ENCODE measurements around the gene COL23A1.

The COL23A1 gene

GRCh38 chr5:178490935-178491652 is 99.1 kb downstream of the COL23A1 start:
- no peak overlapping the region for H2AFZ ChIP-seq (ENCODE audit: low read length)
- TF ChIP-seq EZH2phosphoT487 (IDR thresholded peaks at IDR 0.05; ENCODE audit: low read length) (no peak), CTCF (IDR thresholded peaks at IDR 0.05; ENCODE audit: low read length) (no peak), EZH2 (optimal IDR thresholded peaks at IDR 0.05; ENCODE audit: low read depth, low read length) (no peak)
- DNase-seq, result no peak
- no peaks in the 10 kb centered on the region for H3K36me3 ChIP-seq (replicated peaks; ENCODE audit: insufficient read depth, low read length)
- H3K27ac ChIP-seq (ENCODE audit: low read length), result no peak overlapping the region
- no peaks in the 10 kb centered on the region for H4K20me1 ChIP-seq (ENCODE audit: insufficient read depth, low read length)
- H3K4me2 ChIP-seq (ENCODE audit: low read depth, low read length), result no peak overlapping the region
- no peaks in the 10 kb centered on the region for H3K4me1 ChIP-seq (ENCODE audit: low read length)
- H3K9me2 ChIP-seq (replicated peaks; ENCODE audit: insufficient read depth, low read length), result no peaks in the 10 kb centered on the region
- H3K9me3 ChIP-seq (replicated peaks; ENCODE audit: insufficient read depth, low read length), result no peaks in the 10 kb centered on the region
- H3K4me3 ChIP-seq (ENCODE audit: low read length), result no peak overlapping the region
- no peaks in the 10 kb centered on the region for H3F3A ChIP-seq (ENCODE audit: insufficient read depth, low read length)
- no peaks in the 10 kb centered on the region for H3K79me2 ChIP-seq (ENCODE audit: low read length)
- peaks cover 18% of the 10 kb centered on the region for H3K27me3 ChIP-seq (replicated peaks; ENCODE audit: insufficient read depth, low read length)
- no peak overlapping the region for H3K9ac ChIP-seq (ENCODE audit: low read length)

GRCh38 chr5:178489271-178489976 is 100.8 kb downstream of the COL23A1 start:
- H3K9me3 ChIP-seq (replicated peaks; ENCODE audit: insufficient read depth, low read length), result no peaks in the 10 kb centered on the region
- no peak for DNase-seq
- peaks cover 15% of the 10 kb centered on the region for H3K27me3 ChIP-seq (replicated peaks; ENCODE audit: insufficient read depth, low read length)
- no peaks in the 10 kb centered on the region for H3K9me2 ChIP-seq (replicated peaks; ENCODE audit: insufficient read depth, low read length)
- H3K79me2 ChIP-seq (ENCODE audit: low read length), result no peaks in the 10 kb centered on the region
- H3K4me2 ChIP-seq (ENCODE audit: low read depth, low read length), result no peak overlapping the region
- H3F3A ChIP-seq (ENCODE audit: insufficient read depth, low read length), result no peaks in the 10 kb centered on the region
- H3K9ac ChIP-seq (ENCODE audit: low read length), result no peak overlapping the region
- no peak overlapping the region for H3K4me3 ChIP-seq (ENCODE audit: low read length)
- H2AFZ ChIP-seq (ENCODE audit: low read length), result no peak overlapping the region
- H3K36me3 ChIP-seq (replicated peaks; ENCODE audit: insufficient read depth, low read length), result no peaks in the 10 kb centered on the region
- TF ChIP-seq CTCF (IDR thresholded peaks at IDR 0.05; ENCODE audit: low read length) (no peak), EZH2phosphoT487 (IDR thresholded peaks at IDR 0.05; ENCODE audit: low read length) (no peak), EZH2 (optimal IDR thresholded peaks at IDR 0.05; ENCODE audit: low read depth, low read length) (no peak)
- H3K27ac ChIP-seq (ENCODE audit: low read length), result no peak overlapping the region
- H3K4me1 ChIP-seq (ENCODE audit: low read length), result no peaks in the 10 kb centered on the region
- H4K20me1 ChIP-seq (ENCODE audit: insufficient read depth, low read length), result no peaks in the 10 kb centered on the region

- Histone ChIP-seq H3K4me2 (ENCODE audit: low read depth, low read length) (no peak overlapping the region), H3K36me3 (replicated peaks; ENCODE audit: insufficient read depth, low read length) (no peaks in the 10 kb centered on the region), H3K9ac (ENCODE audit: low read length) (no peak overlapping the region), H2AFZ (ENCODE audit: low read length) (no peak overlapping the region), H3K27ac (ENCODE audit: low read length) (no peak overlapping the region), H3K27me3 (replicated peaks; ENCODE audit: insufficient read depth, low read length) (peaks cover 22% of the 10 kb centered on the region), H3K9me3 (replicated peaks; ENCODE audit: insufficient read depth, low read length) (no peaks in the 10 kb centered on the region), H3K79me2 (ENCODE audit: low read length) (no peaks in the 10 kb centered on the region), H4K20me1 (ENCODE audit: insufficient read depth, low read length) (no peaks in the 10 kb centered on the region), H3K4me1 (ENCODE audit: low read length) (no peaks in the 10 kb centered on the region), H3K4me3 (ENCODE audit: low read length) (no peak overlapping the region), H3F3A (ENCODE audit: insufficient read depth, low read length) (no peaks in the 10 kb centered on the region), H3K9me2 (replicated peaks; ENCODE audit: insufficient read depth, low read length) (no peaks in the 10 kb centered on the region)
- TF ChIP-seq CTCF (IDR thresholded peaks at IDR 0.05; ENCODE audit: low read length) (no peak), EZH2phosphoT487 (IDR thresholded peaks at IDR 0.05; ENCODE audit: low read length) (no peak), EZH2 (optimal IDR thresholded peaks at IDR 0.05; ENCODE audit: low read depth, low read length) (no peak)
- DNase-seq, result no peak
Observed at GRCh38 chr5:178488696-178489095, 101.5 kb downstream of the COL23A1 start.

All from MM.1S (cell line).